Activated CD8-positive, alpha-beta memory T cell treated with anti-CD3 and anti-CD28 coated beads for 48 hours (primary cell): ENCODE measurements around the gene ATN1.

Source experiments
- DNase-seq, 3 experiments: peaks; one replicate each; pipeline ENCODE4 v3.0.0-alpha.2; 2020; ENCODE audit warnings: low read depth in 2 of 3, low spot score in 2 of 3

Gene ATN1

DNA sequence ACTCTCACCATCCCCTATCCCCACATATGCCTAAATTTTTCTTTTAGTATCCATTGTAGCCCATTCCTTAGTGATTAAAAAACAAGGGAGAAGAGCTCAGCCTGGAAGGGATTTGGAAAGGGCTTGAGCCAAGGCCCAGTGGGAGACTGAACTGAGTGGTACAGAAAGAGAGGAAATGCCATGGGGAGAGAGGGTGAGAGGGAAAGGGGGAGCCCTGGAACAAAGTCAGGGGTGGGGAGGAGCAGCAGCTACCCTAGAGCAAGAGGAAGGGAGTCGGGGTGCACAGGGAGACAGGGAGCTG lies 2.6 kb upstream of the ATN1 start:
- DNase-seq, result no peak

- no peak for DNase-seq
These were observed 2.0 kb upstream of the ATN1 start for GRCh38 chr12:6925540-6926279.

DNA sequence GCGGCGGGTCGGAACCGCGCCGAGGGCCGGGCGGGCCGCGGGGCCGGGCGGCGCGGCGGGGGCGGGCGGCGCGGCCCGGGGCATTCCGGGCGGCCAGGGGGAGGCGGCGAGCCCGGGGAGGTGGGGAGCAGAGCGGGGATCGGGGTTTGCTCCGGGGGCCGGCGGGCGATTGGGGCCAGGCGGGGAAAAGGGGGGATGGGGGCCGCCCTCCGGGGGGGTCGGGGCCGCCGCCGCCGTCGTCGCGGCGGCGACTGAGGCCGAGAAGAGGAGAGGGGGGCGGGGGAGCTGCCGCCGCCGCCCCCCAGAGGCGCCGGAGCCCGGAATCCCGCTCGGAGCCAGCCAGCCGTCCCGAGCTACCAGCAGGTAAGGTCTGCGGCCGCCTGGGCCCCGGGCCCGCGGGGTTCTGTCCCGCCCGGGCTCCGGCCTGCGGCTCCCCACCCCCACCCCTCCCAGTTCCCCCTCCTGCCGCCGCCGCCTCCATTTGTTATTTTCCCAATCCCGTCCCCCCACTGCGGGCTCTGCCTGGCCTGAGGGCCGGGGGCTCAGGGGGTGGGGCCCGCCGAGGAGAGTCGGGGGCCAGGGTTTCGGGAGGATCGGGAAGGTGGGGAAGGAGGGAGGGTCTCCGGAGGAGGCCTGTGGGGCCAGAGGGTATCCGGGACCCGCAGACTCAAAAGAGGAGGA lies 403 bp downstream of the ATN1 start:
- no peak for DNase-seq

DNA sequence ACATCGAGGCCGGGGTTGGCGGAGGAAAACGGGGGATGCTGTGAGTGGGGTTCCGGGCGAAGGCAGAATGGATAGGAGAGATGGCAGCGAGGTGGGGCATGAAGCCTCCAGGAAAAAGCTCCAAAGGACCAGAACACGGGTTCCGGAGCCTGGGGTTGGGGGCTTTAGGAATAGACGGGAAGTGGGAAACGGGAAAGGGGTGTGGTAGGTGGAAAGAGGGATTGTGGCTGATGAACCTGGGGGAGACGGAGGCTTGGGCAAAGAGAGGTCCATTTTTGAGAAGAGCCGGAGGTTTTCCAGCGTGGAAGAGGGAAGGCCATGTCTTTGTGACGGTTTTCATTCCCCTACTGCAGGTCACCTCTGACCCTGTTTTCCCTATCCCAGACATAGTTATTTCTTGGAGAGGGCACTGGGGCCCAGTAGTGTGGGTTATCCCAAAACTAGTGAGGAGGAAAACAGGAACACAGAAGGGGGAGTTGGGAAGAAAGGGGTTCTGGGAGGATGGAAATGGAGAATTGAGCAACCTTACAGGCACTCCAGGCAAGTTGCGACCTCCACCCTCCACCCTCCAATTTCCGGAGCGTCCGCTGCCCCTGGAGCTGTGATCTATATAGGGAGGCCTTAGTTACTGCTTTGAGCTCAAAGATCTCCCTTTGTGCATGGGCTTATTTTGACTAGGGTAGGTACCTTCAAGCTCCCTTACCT lies 1.1 kb downstream of the ATN1 start:
- no peak for DNase-seq

GRCh38 chr12:6929466-6930452 lies 2.0 kb downstream of the ATN1 start:
- DNase-seq, result no peak

DNA sequence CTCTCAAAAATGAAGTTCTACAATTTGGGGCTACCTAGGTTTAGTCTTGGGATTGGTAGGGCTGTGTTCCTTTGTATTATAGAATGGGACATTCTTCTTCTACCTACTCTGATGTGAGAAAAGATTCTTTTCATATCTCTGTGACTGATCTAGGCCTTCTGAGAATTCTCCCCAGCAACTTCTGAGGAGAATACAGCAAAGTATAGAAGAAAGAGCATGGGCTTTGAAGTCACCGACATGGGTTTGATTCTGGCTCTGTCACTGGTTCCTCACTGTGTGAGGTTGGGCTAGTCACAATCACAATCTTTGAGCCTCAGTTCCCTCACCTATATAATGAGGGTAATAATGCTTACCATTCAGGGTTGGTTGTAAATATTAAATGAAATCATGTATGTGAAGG lies 5.0 kb downstream of the ATN1 start:
- DNase-seq, result no peak

DNA sequence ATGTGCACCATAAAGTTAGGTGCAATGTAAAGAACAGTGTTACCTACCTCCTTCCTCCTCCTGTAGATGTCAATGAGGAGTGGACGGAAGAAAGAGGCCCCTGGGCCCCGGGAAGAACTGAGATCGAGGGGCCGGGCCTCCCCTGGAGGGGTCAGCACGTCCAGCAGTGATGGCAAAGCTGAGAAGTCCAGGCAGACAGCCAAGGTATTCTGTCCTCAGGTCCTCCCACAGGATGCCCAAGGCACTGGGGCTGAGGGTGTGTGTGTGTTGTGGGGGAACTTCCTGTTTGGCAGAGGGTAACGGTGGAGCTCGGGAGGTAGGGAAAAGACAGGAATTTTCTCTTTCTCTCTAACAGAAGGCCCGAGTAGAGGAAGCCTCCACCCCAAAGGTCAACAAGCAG lies 6.4 kb downstream of the ATN1 start:
- DNase-seq, result no peak

DNA sequence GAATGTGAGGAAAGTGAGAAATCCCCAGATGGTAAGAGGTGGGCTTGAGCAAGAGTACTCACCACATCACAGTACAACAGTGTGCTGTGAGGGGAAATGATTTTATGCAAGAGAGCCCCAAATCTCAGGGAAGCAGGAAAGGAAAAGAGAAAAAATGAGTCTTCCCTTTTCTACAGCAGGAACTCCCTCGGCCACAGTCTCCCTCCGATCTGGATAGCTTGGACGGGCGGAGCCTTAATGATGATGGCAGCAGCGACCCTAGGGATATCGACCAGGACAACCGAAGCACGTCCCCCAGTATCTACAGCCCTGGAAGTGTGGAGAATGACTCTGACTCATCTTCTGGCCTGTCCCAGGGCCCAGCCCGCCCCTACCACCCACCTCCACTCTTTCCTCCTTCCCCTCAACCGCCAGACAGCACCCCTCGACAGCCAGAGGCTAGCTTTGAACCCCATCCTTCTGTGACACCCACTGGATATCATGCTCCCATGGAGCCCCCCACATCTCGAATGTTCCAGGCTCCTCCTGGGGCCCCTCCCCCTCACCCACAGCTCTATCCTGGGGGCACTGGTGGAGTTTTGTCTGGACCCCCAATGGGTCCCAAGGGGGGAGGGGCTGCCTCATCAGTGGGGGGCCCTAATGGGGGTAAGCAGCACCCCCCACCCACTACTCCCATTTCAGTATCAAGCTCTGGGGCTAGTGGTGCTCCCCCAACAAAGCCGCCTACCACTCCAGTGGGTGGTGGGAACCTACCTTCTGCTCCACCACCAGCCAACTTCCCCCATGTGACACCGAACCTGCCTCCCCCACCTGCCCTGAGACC lies 7.8 kb downstream of the ATN1 start:
- no peak for DNase-seq

GRCh38 chr12:6936194-6936635 lies 8.5 kb downstream of the ATN1 start:
- DNase-seq, result no peak

DNA sequence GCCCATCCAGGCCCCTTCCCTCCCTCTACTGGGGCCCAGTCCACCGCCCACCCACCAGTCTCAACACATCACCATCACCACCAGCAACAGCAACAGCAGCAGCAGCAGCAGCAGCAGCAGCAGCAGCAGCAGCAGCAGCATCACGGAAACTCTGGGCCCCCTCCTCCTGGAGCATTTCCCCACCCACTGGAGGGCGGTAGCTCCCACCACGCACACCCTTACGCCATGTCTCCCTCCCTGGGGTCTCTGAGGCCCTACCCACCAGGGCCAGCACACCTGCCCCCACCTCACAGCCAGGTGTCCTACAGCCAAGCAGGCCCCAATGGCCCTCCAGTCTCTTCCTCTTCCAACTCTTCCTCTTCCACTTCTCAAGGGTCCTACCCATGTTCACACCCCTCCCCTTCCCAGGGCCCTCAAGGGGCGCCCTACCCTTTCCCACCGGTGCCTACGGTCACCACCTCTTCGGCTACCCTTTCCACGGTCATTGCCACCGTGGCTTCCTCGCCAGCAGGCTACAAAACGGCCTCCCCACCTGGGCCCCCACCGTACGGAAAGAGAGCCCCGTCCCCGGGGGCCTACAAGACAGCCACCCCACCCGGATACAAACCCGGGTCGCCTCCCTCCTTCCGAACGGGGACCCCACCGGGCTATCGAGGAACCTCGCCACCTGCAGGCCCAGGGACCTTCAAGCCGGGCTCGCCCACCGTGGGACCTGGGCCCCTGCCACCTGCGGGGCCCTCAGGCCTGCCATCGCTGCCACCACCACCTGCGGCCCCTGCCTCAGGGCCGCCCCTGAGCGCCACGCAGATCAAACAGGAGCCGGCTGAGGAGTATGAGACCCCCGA lies 9.1 kb downstream of the ATN1 start:
- DNase-seq, result no peak

DNA sequence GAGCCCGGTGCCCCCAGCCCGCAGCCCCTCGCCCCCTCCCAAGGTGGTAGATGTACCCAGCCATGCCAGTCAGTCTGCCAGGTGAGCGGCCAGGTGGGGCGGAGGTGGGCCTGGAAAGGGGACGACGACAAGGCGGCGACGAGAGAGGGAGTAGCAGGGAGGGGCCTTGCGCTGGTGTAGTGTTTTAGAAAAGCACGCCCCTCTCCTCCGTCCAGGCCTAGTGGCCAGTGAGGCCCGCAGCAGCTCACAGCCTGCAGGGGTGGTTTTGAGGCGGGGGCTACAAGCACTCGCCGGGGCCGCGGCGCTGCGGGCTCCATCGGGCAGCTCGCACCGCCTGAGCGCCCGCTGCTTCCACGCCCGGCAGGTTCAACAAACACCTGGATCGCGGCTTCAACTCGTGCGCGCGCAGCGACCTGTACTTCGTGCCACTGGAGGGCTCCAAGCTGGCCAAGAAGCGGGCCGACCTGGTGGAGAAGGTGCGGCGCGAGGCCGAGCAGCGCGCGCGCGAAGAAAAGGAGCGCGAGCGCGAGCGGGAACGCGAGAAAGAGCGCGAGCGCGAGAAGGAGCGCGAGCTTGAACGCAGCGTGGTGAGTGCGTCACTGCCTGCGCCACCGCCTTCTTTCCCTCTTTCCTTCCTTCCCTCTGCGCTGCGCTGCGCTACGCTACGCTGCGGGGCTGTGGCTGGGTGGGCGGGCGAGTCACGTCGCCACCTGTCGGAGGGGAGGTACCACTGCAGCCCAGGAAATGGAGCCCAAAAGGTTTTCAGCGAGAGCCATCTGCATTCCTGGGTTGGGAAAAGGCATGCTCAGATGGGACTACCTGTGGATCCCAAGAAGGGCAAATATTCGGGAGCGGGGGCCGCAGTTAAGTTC lies 10.0 kb downstream of the ATN1 start:
- peak in 2 of 3 experiments; percentile 82 to 83 for DNase-seq

- no peak for DNase-seq
These were observed 10.8 kb downstream of the ATN1 start for GRCh38 chr12:6938353-6939190.

- DNase-seq, result no peak
These were observed 11.4 kb downstream of the ATN1 start for GRCh38 chr12:6939191-6939540.

- DNase-seq, result no peak
These were observed 13.5 kb downstream of the ATN1 start for GRCh38 chr12:6941267-6941666.

- no peak for DNase-seq
These were observed 14.0 kb downstream of the ATN1 start for GRCh38 chr12:6941782-6942181.

DNA sequence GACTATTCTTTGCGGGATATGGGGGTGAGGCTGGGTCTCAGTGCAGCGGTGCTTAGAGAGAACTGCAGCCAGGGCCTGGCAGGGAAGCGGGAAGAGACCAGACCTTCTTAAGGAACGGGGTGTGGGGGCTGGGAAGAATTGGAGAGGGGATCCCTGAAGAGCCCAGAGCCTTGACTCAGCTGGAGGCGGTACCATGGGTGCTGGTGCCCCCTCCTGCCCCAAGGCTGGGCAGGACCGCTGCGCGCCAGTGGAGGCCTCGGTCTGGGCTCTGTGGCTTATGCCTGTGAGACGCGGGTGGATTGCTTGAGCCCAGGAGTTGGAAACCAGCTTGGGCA lies 14.5 kb downstream of the ATN1 start:
- DNase-seq, result no peak

GRCh38 chr12:6943389-6943721 lies 15.6 kb downstream of the ATN1 start:
- DNase-seq, result no peak
